ENCODE data around the gene RNF146. TPM values are rescaled to one million over a fixed set of nuclear protein-coding genes. Genes with fewer than 3 reads are reported as not detected.

Gene RNF146
- total and polyA plus RNA-seq, 9 of the 15 experiments (the other 6 are each of a cell fraction or from before 2014, with no cell fraction given): 8.4 to 30.5 (median 17.5) TPM

GRCh38 chr6:127266178-127266891, at the start of gene RNF146 (continued):
- TF ChIP-seq ZNF407 (IDR thresholded peaks at IDR 0.05; ENCODE audit: low read depth): no peak
- TF ChIP-seq MEF2A (IDR thresholded peaks at IDR 0.05; ENCODE audit: control insufficient read depth, low read depth, low read length): no peak
- TF ChIP-seq, protein P1, sequence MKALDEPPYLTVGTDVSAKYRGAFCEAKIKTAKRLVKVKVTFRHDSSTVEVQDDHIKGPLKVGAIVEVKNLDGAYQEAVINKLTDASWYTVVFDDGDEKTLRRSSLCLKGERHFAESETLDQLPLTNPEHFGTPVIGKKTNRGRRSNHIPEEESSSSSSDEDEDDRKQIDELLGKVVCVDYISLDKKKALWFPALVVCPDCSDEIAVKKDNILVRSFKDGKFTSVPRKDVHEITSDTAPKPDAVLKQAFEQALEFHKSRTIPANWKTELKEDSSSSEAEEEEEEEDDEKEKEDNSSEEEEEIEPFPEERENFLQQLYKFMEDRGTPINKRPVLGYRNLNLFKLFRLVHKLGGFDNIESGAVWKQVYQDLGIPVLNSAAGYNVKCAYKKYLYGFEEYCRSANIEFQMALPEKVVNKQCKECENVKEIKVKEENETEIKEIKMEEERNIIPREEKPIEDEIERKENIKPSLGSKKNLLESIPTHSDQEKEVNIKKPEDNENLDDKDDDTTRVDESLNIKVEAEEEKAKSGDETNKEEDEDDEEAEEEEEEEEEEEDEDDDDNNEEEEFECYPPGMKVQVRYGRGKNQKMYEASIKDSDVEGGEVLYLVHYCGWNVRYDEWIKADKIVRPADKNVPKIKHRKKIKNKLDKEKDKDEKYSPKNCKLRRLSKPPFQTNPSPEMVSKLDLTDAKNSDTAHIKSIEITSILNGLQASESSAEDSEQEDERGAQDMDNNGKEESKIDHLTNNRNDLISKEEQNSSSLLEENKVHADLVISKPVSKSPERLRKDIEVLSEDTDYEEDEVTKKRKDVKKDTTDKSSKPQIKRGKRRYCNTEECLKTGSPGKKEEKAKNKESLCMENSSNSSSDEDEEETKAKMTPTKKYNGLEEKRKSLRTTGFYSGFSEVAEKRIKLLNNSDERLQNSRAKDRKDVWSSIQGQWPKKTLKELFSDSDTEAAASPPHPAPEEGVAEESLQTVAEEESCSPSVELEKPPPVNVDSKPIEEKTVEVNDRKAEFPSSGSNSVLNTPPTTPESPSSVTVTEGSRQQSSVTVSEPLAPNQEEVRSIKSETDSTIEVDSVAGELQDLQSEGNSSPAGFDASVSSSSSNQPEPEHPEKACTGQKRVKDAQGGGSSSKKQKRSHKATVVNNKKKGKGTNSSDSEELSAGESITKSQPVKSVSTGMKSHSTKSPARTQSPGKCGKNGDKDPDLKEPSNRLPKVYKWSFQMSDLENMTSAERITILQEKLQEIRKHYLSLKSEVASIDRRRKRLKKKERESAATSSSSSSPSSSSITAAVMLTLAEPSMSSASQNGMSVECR (CRISPR knock-in tag; IDR thresholded peaks at IDR 0.05): no peak
- TF ChIP-seq FOXJ2 (tag; IDR thresholded peaks at IDR 0.05): no peak
- peak; percentile 87 for TF ChIP-seq TAF1 (IDR thresholded peaks at IDR 0.05; ENCODE audit: control insufficient read depth, extremely low read depth, insufficient read depth, low read length, severe bottlenecking)
- no peak for TF ChIP-seq CREB3 (tag; conservative IDR thresholded peaks at IDR 0.05; ENCODE audit: low read depth)
- no peak for TF ChIP-seq CLOCK (CRISPR knock-in tag; IDR thresholded peaks at IDR 0.05; ENCODE audit: borderline replicate concordance)
- TF ChIP-seq TCF15 (CRISPR knock-in tag; IDR thresholded peaks at IDR 0.05): no peak
- TF ChIP-seq ZBED1 (IDR thresholded peaks at IDR 0.05): no peak
